ENCODE results near the gene CTU2. TPM values are rescaled to one million over a fixed set of nuclear protein-coding genes. Genes with fewer than 3 reads are reported as not detected.

CTU2 gene
- polyA plus RNA-seq, 1 donor from 2014 or later: 26.3 TPM

- Histone ChIP-seq H4K20me1 (ENCODE audit: insufficient read depth) (no peaks in the 10 kb centered on the region), H2AFZ (ENCODE audit: low read depth, low read length) (no peak overlapping the region), H3K79me2 (replicated peaks; ENCODE audit: insufficient read depth, low read length) (peaks cover 9% of the 10 kb centered on the region), H3K27me3 (ENCODE audit: insufficient read depth, low read depth, low read length) (no peaks in the 10 kb centered on the region), H3F3A (ENCODE audit: insufficient read depth, low read length, poor library complexity, severe bottlenecking) (no peaks in the 10 kb centered on the region), H3K36me3 (ENCODE audit: insufficient read depth, low read length) (no peaks in the 10 kb centered on the region), H3K9ac (ENCODE audit: low read length) (no peak overlapping the region), H3K4me3 (ENCODE audit: low read length) (no peak overlapping the region), H3K9me3 (ENCODE audit: low read length) (no peaks in the 10 kb centered on the region), H3K27ac (ENCODE audit: low read length) (no peak overlapping the region), H3K4me2 (ENCODE audit: low read length) (no peak overlapping the region), H3K9me2 (ENCODE audit: insufficient read depth, low read length) (no peaks in the 10 kb centered on the region)
- TF ChIP-seq POLR2AphosphoS5 (IDR thresholded peaks at IDR 0.05): no peak
- no peak for TF ChIP-seq TAF1 (IDR thresholded peaks at IDR 0.05; ENCODE audit: low read depth)
- TF ChIP-seq REST (IDR thresholded peaks at IDR 0.05; ENCODE audit: borderline replicate concordance): no peak
- TF ChIP-seq EZH2 (IDR thresholded peaks at IDR 0.05; ENCODE audit: borderline replicate concordance, insufficient read depth, low read length, poor library complexity, severe bottlenecking): no peak
- TF ChIP-seq RAD21 (conservative IDR thresholded peaks at IDR 0.05): no peak
- TF ChIP-seq CTCF (IDR thresholded peaks at IDR 0.05; ENCODE audit: poor library complexity, severe bottlenecking): no peak
- no peak for TF ChIP-seq MXI1 (conservative IDR thresholded peaks at IDR 0.05; ENCODE audit: poor library complexity, severe bottlenecking)
- no peak for TF ChIP-seq SMC3 (conservative IDR thresholded peaks at IDR 0.05; ENCODE audit: poor library complexity)
- no peak for TF ChIP-seq EP300 (conservative IDR thresholded peaks at IDR 0.05; ENCODE audit: poor library complexity, severe bottlenecking)
These were observed 4.5 kb upstream of the CTU2 start for GRCh38 chr16:88701581-88702370.

GRCh38 chr16:88702371-88703210 is 3.7 kb upstream of the CTU2 start:
- H3K27ac ChIP-seq (ENCODE audit: low read length): no peak overlapping the region
- H4K20me1 ChIP-seq (ENCODE audit: insufficient read depth): no peaks in the 10 kb centered on the region
- no peaks in the 10 kb centered on the region for H3K9me3 ChIP-seq (ENCODE audit: low read length)
- H3K4me2 ChIP-seq (ENCODE audit: low read length): no peak overlapping the region
- H3K4me3 ChIP-seq (ENCODE audit: low read length): no peak overlapping the region
- no peak overlapping the region for H3K9ac ChIP-seq (ENCODE audit: low read length)
- H3K9me2 ChIP-seq (ENCODE audit: insufficient read depth, low read length): no peaks in the 10 kb centered on the region
- no peak overlapping the region for H2AFZ ChIP-seq (ENCODE audit: low read depth, low read length)
- H3K79me2 ChIP-seq (replicated peaks; ENCODE audit: insufficient read depth, low read length): peaks cover 15% of the 10 kb centered on the region
- no peaks in the 10 kb centered on the region for H3F3A ChIP-seq (ENCODE audit: insufficient read depth, low read length, poor library complexity, severe bottlenecking)
- H3K27me3 ChIP-seq (ENCODE audit: insufficient read depth, low read depth, low read length): no peaks in the 10 kb centered on the region
- no peaks in the 10 kb centered on the region for H3K36me3 ChIP-seq (ENCODE audit: insufficient read depth, low read length)
- TF ChIP-seq CTCF (IDR thresholded peaks at IDR 0.05; ENCODE audit: poor library complexity, severe bottlenecking): no peak
- TF ChIP-seq POLR2AphosphoS5 (IDR thresholded peaks at IDR 0.05): no peak
- no peak for TF ChIP-seq REST (IDR thresholded peaks at IDR 0.05; ENCODE audit: borderline replicate concordance)
- TF ChIP-seq EP300 (conservative IDR thresholded peaks at IDR 0.05; ENCODE audit: poor library complexity, severe bottlenecking): no peak
- no peak for TF ChIP-seq SMC3 (conservative IDR thresholded peaks at IDR 0.05; ENCODE audit: poor library complexity)
- TF ChIP-seq TAF1 (IDR thresholded peaks at IDR 0.05; ENCODE audit: low read depth): no peak
- TF ChIP-seq EZH2 (IDR thresholded peaks at IDR 0.05; ENCODE audit: borderline replicate concordance, insufficient read depth, low read length, poor library complexity, severe bottlenecking): no peak
- TF ChIP-seq RAD21 (conservative IDR thresholded peaks at IDR 0.05): no peak
- TF ChIP-seq MXI1 (conservative IDR thresholded peaks at IDR 0.05; ENCODE audit: poor library complexity, severe bottlenecking): no peak

All from neural cell (in vitro differentiated cells).